ENCODE results near the gene OR6B2.
A peak's percentile ranks its signal among the peaks of the same experiment; 100 is the strongest.

OR6B2 gene

DNA sequence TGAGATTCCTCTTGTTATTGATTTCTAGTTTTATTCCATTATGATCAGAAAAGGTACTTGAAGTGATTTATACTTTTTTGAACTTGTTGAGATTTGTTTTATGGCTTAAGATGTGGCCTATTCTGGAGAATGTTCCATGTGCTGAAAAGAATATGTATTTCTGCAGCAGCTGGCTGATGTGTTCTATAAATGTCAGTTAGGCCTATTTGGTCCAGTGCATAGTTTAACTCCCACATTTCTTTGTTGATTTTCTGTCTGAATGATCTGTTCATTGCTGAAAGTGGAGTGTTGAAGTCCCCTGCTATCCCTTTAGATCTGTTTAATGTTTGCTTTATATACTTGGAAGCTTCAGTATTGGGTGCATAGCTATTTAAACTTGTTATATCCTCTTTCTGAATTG is 7.1 kb upstream of the OR6B2 start:
- FAIRE-seq, result no peak

DNA sequence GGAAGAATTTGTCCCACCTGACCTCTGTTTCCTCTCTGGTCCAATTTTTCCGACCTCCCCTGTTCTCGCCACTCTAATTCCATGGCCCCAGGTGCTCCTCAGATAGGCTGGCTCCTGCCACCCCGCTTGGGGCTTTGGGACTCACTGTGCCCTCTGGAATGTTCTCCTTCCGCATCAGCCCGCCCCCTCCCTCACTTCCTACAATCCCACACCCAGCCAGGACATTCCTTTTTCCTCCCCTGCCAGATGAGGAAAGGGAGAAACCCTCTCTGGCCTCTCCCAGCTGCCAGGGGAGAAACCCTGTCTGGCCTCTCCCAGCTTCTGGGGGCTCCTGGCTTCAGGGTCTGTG is 3.1 kb upstream of the OR6B2 start:
- FAIRE-seq, result no peak

DNA sequence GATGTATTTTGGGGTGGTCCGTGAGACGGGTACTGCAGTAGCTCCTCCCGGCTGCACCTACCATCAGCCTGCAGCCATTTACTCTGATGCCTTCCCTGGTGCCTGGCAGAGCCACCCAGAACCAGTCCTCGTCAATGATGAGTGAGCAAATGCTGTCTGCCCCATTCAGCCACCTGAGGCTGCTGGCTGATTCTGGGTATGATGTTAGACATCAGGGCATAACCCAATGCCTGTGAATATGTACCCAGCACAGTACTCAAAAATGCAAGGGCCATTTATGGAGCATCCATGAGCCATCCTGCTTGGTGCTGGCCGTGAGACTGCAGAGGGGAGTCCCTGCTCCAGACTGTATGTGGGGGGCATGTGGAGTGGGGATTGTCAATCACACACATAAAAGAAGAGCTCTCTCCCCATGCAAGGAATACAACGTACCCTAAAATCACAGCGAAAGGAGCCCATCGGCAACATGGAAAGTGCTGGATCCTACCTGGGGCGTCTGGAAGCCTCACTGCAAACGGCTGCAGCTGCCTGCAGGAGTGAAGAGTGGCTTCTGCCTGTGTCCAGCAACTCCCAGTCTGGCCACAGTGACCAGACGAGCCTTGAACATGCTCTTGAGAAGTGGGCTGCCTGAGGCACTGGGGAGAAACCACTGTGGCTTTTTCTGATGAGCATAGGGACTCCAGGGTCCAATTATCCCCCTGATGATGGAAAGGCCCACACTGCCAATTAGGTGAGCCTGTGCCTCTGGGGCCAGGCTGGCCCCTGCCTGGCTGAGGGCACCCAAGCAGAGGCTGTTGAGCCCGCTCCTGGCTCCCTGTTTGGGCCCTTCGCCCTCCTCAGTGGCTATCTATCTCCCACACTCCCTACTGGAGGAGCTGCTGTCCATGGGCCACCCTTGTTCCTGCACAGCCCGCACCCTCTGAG is 2.4 kb upstream of the OR6B2 start:
- FAIRE-seq, result no peak

DNA sequence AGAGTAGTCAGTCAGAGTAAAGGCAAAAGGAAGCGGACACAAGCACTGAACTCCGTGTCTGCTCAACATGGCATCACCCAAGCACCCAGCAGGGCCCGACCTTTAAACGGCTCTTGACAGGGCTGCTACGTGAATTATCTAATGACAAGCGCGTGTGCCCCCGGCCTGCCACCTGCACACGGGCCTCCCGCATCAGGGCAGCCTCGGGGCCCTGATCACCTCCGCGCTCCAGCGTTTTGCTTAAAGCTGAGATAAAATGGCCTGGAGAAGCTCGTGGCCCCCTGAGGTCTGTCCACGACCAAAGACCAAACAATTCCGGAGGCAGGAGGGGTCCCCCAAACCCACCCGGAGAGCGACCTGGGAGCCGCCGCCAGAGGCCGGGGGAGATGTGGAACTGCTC is 5.5 kb downstream of the OR6B2 start:
- FAIRE-seq, result no peak

DNA sequence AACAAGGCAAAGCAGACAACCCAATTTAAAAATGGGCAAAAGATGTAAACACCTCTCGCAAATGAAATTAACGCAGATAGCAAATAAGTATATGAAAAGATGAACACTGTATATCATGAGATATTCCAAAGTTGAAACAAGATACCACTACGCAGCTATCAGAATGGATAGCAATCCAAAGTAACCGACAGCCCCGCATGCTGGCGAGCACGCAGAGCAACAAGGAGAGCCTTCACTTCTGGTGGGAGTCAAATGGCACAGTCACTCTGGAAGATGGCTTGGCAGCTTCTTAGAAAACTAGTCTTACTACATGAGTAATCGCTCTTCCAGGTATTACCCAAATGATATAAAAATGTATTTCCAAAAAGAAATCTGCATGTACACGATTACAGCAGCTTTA is 6.4 kb downstream of the OR6B2 start:
- no peak for FAIRE-seq

DNA sequence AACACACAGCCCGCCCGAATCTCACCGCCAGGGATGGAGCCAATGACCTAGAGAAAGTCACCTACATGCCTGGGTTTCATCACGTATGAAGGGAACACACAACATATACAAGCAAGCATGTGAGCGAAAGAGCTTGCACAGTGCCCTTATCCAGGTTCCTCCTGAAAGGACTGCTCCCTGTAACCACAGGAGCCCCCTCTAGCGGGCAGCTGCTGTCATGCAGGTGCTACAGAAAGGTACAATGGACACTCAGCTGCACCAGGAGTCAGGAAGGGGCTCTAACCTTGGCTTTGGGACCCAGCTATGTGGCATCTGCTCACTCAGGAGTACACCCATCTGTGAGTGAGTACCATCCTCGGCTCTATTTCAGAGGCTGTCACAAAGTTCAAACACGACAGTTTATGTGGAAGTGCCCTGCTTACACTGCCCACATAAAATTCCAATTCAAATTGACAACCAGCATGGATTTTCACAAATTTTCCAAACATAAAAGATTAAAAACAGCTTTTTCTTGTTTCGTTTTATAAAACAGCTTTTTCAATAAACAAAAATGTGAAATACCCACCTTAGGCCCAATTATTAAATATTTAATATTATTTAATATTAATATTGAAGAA is 8.6 kb downstream of the OR6B2 start:
- FAIRE-seq, result peak; percentile 8

DNA sequence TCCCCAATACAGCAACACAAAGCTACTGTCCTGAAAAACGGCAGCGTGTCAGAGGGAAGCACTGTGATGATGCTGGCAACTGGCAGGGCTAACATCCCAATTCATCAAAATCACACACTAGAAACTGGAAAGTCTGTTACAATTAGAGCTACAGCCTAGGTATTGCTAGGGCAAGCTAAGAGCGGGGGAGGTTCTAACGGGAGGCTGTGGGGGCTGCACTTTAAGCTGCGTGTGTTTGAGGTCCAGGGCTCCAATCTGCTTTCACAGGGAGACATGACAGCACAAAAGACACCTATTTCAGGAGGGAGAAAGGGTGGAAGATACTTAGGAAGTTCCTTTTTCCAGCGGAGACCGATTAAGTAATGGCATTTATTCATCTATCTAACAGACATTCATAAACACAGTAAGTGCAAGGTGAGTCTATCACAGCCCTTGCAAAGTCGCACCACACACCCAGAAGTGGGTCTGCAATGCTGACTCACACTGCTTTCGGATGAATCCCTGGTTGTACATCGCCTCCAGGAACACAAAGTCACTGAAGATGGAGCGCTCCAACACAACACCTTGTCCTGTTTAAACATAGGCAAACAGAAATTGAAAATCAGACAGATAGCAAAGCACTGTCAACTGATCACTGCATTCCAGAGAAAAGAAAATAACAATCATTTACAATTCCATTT is 12.0 kb downstream of the OR6B2 start:
- FAIRE-seq, result no peak

DNA sequence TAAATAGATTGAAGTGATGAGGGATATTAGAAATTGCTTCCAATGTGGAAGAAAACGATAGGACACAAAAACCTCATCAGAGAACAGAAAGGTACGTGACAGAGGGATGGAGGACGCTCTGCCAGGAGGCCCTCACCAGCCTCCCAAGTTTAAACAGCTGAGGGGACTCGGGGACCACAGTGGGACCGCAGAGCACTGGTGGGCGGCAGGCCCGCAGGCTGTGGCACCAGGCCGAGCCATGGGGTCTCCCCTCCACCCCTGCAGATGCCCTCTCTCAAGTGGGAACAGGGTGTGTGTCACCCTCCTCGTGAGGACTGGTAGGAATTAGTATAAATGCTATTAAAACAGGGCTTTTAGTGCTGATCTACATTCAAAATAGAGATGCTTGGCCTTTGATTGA is 15.9 kb downstream of the OR6B2 start:
- no peak for FAIRE-seq

DNA sequence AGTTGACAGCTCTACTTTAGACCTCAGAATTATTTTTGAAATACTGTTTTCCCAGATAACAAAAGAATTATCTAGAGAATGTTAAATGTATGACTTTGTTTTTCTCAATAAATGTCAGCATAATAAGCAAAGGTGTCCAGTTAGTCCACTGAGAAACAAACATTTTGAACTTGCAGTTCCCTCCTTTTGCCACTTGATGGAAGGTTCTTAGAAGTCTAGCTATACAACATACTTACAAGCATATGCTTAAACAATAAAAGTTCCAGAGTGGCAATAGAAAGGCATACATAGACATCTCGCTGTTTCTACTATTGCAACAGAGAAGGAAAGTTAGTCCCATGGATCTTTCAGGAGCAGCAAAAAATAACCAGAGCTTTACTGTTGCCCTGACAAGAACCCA is 16.9 kb downstream of the OR6B2 start:
- peak; percentile 89 for FAIRE-seq

DNA sequence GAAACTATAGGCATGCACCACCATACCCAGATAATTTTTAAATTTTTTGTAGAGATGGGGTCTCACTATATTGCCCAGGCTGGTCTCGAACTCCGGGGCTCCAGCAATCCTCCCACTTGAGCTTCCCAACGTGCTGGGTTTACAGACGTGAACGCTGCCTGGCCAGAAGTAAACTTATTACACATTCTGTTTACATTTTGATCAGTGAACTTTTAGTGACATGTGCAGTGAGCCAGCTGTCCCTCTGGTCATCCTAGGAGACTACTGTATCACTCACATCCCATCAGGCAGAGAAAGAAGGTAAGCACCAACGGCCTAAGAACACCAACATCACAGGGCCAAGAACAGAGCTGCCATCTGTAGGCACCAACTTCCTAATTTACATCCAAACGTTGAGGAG is 27.2 kb downstream of the OR6B2 start:
- FAIRE-seq, result no peak

DNA sequence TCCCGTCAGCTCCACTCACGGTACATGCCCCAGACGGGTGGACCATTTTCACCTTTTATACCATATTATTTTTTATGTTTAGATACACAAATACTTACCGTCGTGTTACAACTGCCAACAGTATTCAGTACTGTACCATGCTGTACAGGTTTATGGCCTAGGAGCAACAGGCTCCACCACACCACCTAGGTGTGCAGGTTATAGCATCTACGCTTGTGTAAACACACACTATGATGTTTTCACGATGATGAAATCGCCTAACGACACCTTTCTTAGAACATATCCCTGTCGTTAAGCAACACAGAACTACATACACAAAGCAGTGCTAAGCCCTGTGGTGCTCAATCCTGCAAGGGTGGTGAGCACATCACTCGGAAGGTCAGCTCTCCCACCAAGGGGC is 29.6 kb downstream of the OR6B2 start:
- no peak for FAIRE-seq

DNA sequence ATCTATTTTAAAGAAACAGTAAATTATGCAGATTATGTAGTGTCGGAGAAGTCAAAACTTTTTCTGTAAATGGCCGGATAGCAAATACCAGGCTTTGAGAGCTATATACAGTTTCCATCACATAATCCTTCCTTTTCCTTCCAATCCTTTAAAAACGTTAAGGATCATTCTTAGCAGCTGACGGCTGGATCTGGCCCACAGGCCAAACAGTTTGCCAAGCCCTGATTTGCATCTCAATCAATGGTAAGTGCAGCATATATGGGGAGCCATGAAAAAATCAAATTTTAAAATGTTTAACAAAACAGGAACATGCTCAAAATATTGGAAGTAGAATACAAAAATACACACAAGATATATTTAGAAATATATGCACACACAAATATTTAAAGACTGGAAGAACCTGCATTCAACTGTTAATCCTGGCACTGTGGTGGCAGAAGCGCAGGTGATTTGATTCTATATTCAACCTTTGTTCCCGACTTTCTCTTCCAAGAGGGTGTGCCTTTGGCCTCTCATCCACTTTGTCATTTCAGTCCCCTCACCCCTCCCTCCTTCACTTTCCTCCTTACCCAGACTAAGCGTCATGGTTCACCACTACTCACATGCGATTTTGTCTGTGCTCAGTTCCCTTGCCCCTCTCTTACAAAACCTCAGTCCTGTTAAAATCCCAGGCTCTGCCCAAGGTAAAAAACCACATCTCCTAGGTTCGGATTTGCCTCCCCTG is 32.4 kb downstream of the OR6B2 start:
- FAIRE-seq, result no peak

DNA sequence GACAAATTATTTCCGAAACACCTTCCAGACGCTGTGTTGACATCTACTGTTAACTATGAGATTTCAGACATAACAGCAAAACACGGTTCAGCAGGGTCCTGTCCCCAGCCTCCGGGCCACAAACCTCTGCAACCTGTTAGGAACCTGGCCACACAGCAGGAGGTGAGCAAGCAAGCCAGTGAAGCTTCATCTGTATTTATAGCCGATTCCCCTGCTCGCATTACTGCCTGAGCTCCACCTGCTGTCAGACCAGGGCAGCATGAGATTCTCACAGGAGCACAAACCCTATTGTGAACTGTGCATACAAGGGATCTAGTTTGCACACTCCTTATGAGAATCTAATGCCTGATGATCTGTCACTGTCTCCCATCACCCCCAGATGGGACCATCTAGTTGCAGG is 36.1 kb downstream of the OR6B2 start:
- FAIRE-seq, result no peak

DNA sequence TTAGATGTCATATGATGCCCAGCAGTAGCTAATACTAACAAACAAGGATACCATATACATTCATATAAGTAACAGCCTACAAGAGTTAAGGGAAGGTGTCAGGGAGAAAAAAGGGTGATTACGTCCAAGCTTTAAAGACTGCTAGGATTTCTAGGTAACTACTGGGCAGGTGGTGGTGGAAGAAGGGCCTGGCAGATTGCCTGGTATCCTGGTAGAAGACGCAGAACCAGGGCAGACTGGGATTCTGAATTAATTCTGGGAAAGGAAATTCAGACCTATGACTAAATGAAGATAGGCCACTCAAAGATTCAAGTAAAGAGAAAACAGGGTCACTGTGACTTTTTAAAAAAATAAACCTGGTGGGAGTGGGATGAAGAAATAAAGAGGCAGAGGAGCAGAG is 36.9 kb downstream of the OR6B2 start:
- no peak for FAIRE-seq

DNA sequence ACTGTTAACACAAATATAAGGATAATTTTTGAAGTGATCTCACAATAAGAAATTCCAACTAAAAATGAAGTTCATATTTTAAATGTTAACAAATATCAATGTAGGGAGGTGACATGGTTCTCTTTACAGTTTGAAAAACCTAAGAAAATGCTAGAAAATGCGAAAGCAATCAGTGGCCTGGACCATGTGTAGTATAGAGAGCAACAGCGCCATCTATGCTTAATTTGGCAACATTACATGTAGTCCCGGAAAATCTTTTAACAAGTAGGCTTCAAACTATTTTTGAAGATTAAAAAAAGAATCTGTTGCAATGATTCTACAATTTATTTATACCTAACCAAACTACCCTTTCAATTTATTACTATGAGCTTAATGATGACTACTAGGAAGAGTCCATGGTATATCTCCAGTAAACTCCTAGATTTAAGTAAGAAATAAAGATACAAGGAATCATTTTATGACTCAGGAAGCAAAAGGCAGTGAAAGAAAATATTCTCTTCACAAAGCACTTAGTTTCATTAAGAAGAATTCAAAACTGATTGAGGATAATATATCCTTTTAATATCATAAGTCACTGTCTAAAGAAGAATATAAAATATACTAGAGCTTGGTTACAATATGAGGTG is 38.4 kb downstream of the OR6B2 start:
- peak; percentile 97 for FAIRE-seq

DNA sequence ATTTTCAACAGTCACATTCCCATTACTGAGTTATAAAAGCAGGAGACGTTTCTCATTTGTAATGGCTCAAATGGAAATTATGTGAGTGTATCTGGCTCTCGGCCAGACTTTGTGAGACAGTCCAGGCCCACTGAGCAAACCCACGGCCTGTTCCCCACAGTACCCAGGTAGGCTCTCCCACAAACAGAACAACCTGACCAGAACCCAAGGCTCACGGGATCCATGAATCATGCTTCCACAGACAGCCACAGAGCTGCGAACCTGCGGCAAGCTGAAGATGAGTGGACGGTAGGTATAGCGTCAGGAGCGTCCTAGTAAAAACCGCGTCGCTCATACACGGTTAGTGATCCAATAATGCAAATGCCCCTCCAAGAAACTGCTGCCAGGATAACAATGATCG is 39.3 kb downstream of the OR6B2 start:
- FAIRE-seq, result no peak

DNA sequence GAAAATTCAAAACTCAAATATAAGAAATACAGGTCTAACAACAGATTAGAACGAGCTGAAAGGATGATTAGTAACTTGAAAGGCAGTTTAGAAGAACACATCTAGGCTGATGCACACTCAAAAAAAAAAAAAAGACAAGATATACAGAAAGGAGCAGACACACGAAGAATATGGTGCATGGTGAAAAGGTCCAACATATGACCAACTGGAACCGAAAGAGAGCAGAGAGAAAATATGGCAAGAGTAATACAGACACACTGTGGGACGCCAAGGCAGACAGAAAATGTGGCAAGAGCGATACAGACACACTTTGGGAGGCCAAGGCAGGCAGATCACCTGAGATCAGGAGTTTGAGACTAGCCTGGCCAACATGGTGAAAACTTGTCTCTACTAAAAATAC is 44.9 kb downstream of the OR6B2 start:
- no peak for FAIRE-seq

DNA sequence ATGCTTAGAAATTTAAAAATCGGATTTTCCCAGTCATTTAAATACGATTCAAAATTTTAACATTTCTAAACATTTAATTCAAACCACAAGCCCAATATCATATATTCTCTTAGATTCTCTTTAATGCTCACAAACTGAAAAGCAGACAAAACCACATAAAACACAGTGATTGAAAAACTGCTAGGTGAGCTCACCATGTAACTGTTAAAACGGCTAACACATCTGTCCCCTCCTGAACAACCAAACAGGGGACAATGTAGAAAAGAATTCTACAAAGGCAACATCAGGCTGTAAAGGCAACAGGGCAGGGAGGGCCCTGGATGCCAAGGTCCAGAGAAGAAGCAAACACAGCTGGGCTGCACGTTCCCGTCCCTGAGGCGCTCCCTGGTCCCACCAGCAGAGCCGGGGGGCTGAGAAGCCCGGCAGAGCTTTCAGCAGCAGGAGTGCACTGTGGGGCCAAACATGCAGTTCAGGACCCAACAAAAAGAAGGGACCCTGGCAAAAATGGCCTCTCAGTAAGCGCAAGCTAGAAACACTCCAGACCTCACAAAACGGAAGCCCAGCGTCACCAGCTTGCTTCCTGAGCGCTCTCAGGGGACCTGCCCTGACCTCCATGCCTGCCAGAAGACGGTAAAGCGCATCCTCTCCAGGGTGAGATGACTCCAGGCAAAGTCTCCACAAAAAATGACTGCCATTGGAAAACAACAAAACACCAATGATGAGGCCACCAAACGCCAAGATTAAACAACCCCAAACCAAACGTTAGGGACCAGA is 45.6 kb downstream of the OR6B2 start:
- no peak for FAIRE-seq

DNA sequence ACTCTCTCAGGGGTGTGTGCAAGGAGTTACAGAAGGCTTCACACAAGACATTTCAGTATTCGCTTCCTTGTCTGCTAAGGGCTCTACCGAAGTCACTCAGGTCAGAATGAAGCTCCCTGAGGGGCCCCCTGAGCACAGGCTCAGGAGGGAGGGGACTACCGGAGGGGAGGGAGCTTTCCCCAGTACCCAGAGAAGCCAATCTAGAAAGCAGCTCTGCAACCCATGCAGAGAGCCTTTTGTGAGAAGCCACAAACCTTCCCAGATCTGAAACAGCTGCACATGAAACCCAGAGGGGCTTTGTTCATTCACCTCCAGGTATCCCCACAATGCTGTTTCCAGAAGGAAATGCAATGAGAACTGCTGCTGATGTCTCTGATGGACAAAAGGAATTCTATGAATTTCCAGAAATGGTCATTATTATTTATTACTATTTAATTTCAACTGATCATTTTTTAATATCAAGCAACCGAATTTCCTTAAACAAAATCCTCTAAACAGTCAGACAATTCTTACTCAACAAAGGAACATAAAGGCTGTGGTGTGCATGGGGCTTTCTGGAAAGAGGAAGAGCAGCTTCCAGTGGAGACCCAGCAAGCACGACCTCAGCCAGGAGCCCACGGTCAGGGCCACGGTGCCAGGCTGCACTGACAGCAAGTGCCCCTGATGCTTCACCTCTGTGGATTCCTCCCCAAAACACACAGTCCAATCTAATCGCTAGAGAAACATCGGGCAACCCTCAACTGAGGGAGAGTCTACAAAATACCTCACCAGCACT is 47.0 kb downstream of the OR6B2 start:
- FAIRE-seq, result no peak

All from G401.6 (cell line).